Bronchial smooth muscle cell (primary cell): ENCODE measurements around the gene PRRC2A. TPM values are rescaled to one million over a fixed set of nuclear protein-coding genes. Genes with fewer than 3 reads are reported as not detected.

Experiments
- total RNA-seq: library from RNA; depleted of rRNA; stranded (reverse); fragments of >200 nt; gene quantifications from 2 replicates; pipeline ENCODE4 v1.2.1, GENCODE V29; 2014

The PRRC2A gene
- total RNA-seq, 1 donor from 2014 or later, result 18.4 TPM

Other genes with a start within 250 kb of the PRRC2A start
- 46.5 and 68.6 TPM in 2 replicates for gene MICA, start 217.1 kb upstream of the PRRC2A start, total RNA-seq
- 3.1 and 6.1 TPM in 2 replicates for gene MICB, start 122.6 kb upstream of the PRRC2A start, total RNA-seq
- not detected in 2 replicates for gene MCCD1, start 91.8 kb upstream of the PRRC2A start, total RNA-seq
- 324 and 339 TPM in 2 replicates for gene DDX39B, start 78.7 kb upstream of the PRRC2A start, total RNA-seq
- 8.9 and 10.4 TPM in 2 replicates for gene ATP6V1G2, start 74.1 kb upstream of the PRRC2A start, total RNA-seq
- gene NFKBIL1, start 73.1 kb upstream of the PRRC2A start, total RNA-seq, result 32.9 and 39.4 TPM in 2 replicates
- not detected in 2 replicates for gene LTA, start 48.4 kb upstream of the PRRC2A start, total RNA-seq
- gene TNF, start 45.1 kb upstream of the PRRC2A start, total RNA-seq, result not detected in 2 replicates
- gene LTB, start 38.3 kb upstream of the PRRC2A start, total RNA-seq, result not detected in 2 replicates
- 0.09 and 0.32 TPM in 2 replicates for gene LST1, start 34.4 kb upstream of the PRRC2A start, total RNA-seq
- not detected in 2 replicates for gene NCR3, start 27.7 kb upstream of the PRRC2A start, total RNA-seq
- gene AIF1, start 5.5 kb upstream of the PRRC2A start, total RNA-seq, result not detected in 2 replicates
- gene BAG6, start 31.9 kb downstream of the PRRC2A start, total RNA-seq, result 81.1 and 90.6 TPM in 2 replicates
- 1.6 and 1.8 TPM in 2 replicates for gene APOM, start 35.2 kb downstream of the PRRC2A start, total RNA-seq
- gene C6orf47, start 40.1 kb downstream of the PRRC2A start, total RNA-seq, result 16.9 and 19.9 TPM in 2 replicates
- gene GPANK1, start 44.3 kb downstream of the PRRC2A start, total RNA-seq, result 12.2 and 14.3 TPM in 2 replicates
- gene CSNK2B, start 45.4 kb downstream of the PRRC2A start, total RNA-seq, result 70.2 and 83.9 TPM in 2 replicates
- 2.2 and 4.0 TPM in 2 replicates for gene LY6G5B, start 49.3 kb downstream of the PRRC2A start, total RNA-seq
- 0.09 and 0.63 TPM in 2 replicates for gene LY6G5C, start 60.4 kb downstream of the PRRC2A start, total RNA-seq
- gene ABHD16A, start 82.6 kb downstream of the PRRC2A start, total RNA-seq, result 54.5 and 96.4 TPM in 2 replicates
- not detected in 2 replicates for gene LY6G6F, start 86.2 kb downstream of the PRRC2A start, total RNA-seq
- 0.47 TPM in 1 of 2 replicates, not detected in the other for gene LY6G6D, start 94.6 kb downstream of the PRRC2A start, total RNA-seq
- not detected in 2 replicates for gene LY6G6C, start 101.0 kb downstream of the PRRC2A start, total RNA-seq
- gene MPIG6B, start 102.7 kb downstream of the PRRC2A start, total RNA-seq, result not detected in 2 replicates
- 152 and 207 TPM in 2 replicates for gene DDAH2, start 108.6 kb downstream of the PRRC2A start, total RNA-seq
- 521 and 664 TPM in 2 replicates for gene CLIC1, start 115.8 kb downstream of the PRRC2A start, total RNA-seq
- 2.7 and 3.6 TPM in 2 replicates for gene MSH5, start 119.3 kb downstream of the PRRC2A start, total RNA-seq
- 0.26 and 1.3 TPM in 2 replicates for gene SAPCD1, start 141.9 kb downstream of the PRRC2A start, total RNA-seq
- gene VWA7, start 156.6 kb downstream of the PRRC2A start, total RNA-seq, result 0.79 and 0.86 TPM in 2 replicates
- gene VARS1, start 175.0 kb downstream of the PRRC2A start, total RNA-seq, result 28.1 and 36.1 TPM in 2 replicates
- gene LSM2, start 186.3 kb downstream of the PRRC2A start, total RNA-seq, result 17.8 and 19.1 TPM in 2 replicates
- 1.7 and 2.3 TPM in 2 replicates for gene HSPA1L, start 194.6 kb downstream of the PRRC2A start, total RNA-seq
- gene HSPA1A, start 194.8 kb downstream of the PRRC2A start, total RNA-seq, result 92.2 and 182 TPM in 2 replicates
- gene HSPA1B, start 207.0 kb downstream of the PRRC2A start, total RNA-seq, result 149 and 280 TPM in 2 replicates
- 73.7 and 87.3 TPM in 2 replicates for gene NEU1, start 242.1 kb downstream of the PRRC2A start, total RNA-seq